SK-N-SH treated with all-trans-retinoic acid at 6 μM for 48 hours (cell line): Measurements from ENCODE around the gene PDCD4.

ENCODE experiments used
- ARNTL ChIP-seq: fragments of 450-650 bp; formaldehyde crosslinking; IDR thresholded peaks from 2 replicates; pipeline ENCODE4 v1.5.0; 2020; ENCODE audit warnings: low read depth, mild to moderate bottlenecking, moderate library complexity, borderline replicate concordance
- ESRRG ChIP-seq: fragments of 250-450 bp; sonication (Bioruptor Pico); IDR thresholded peaks from 2 replicates; pipeline ENCODE4 v1.6.1; 2021; ENCODE audit warnings: mild to moderate bottlenecking
- ISL1 ChIP-seq: fragments of 250-450 bp; sonication (Bioruptor Pico); IDR thresholded peaks from 2 replicates; pipeline ENCODE4 v2.1.2; 2022; ENCODE audit warnings: mild to moderate bottlenecking, moderate library complexity
- RARB ChIP-seq: fragments of 250-450 bp; sonication (Bioruptor Pico); IDR thresholded peaks from 2 replicates; pipeline ENCODE4 v1.8.0; 2021; ENCODE audit warnings: mild to moderate bottlenecking, moderate library complexity
- SNAI2 ChIP-seq: fragments of 250-450 bp; sonication (Bioruptor Pico); IDR thresholded peaks from 2 replicates; pipeline ENCODE4 v1.5.0; 2020; ENCODE audit warnings: mild to moderate bottlenecking, moderate library complexity
- TOX ChIP-seq: fragments of 250-450 bp; sonication (Bioruptor Pico); IDR thresholded peaks from 2 replicates; pipeline ENCODE4 v1.8.0; 2021; ENCODE audit warnings: mild to moderate bottlenecking, moderate library complexity, borderline replicate concordance
- ZNF8 ChIP-seq: fragments of 450-650 bp; formaldehyde crosslinking; IDR thresholded peaks from 2 replicates; pipeline ENCODE4 v1.5.0; 2020; ENCODE audit warnings: mild to moderate bottlenecking, moderate library complexity
- TF ChIP-seq, protein P1 (sequence below): fragments of 250-450 bp; sonication (Bioruptor Pico); IDR thresholded peaks from 2 replicates; pipeline ENCODE4 v1.5.0; 2020; ENCODE audit warnings: mild to moderate bottlenecking, moderate library complexity
- TF ChIP-seq, protein P2 (sequence below): fragments of 250-450 bp; sonication (Bioruptor Pico); IDR thresholded peaks from 2 replicates; pipeline ENCODE4 v1.5.1; 2020; ENCODE audit warnings: low read depth, mild to moderate bottlenecking, moderate library complexity

DNA sequence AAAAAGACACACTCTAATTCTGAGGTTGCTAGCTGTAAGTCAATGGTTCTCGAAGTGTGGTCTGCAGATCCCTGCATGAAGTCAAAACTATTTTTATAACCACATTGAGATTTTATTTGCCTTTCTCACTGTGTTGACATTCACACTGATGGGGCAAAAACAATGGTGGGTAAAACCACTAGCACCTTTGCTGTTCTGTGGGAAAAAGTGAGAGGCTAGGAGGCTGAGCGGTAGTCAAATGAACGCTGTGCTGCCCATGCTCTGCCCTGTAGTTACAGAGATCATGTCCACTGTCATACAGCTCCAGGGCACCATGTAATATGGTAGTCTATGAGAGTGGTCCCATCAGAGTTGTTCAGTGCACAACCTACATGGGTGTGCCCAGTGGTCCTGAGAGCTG is 21.6 kb upstream of the PDCD4 start:
- TF ChIP-seq RARB (CRISPR knock-in tag) (no peak), SNAI2 (CRISPR knock-in tag) (no peak), ZNF8 (CRISPR knock-in tag) (no peak), ESRRG (CRISPR knock-in tag) (no peak), TOX (no peak), ARNTL (CRISPR knock-in tag) (no peak), ISL1 (CRISPR knock-in tag) (no peak)
- TF ChIP-seq, protein P1, sequence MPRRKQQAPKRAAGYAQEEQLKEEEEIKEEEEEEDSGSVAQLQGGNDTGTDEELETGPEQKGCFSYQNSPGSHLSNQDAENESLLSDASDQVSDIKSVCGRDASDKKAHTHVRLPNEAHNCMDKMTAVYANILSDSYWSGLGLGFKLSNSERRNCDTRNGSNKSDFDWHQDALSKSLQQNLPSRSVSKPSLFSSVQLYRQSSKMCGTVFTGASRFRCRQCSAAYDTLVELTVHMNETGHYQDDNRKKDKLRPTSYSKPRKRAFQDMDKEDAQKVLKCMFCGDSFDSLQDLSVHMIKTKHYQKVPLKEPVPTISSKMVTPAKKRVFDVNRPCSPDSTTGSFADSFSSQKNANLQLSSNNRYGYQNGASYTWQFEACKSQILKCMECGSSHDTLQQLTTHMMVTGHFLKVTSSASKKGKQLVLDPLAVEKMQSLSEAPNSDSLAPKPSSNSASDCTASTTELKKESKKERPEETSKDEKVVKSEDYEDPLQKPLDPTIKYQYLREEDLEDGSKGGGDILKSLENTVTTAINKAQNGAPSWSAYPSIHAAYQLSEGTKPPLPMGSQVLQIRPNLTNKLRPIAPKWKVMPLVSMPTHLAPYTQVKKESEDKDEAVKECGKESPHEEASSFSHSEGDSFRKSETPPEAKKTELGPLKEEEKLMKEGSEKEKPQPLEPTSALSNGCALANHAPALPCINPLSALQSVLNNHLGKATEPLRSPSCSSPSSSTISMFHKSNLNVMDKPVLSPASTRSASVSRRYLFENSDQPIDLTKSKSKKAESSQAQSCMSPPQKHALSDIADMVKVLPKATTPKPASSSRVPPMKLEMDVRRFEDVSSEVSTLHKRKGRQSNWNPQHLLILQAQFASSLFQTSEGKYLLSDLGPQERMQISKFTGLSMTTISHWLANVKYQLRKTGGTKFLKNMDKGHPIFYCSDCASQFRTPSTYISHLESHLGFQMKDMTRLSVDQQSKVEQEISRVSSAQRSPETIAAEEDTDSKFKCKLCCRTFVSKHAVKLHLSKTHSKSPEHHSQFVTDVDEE (CRISPR knock-in tag) = no peak
- TF ChIP-seq, protein P2, sequence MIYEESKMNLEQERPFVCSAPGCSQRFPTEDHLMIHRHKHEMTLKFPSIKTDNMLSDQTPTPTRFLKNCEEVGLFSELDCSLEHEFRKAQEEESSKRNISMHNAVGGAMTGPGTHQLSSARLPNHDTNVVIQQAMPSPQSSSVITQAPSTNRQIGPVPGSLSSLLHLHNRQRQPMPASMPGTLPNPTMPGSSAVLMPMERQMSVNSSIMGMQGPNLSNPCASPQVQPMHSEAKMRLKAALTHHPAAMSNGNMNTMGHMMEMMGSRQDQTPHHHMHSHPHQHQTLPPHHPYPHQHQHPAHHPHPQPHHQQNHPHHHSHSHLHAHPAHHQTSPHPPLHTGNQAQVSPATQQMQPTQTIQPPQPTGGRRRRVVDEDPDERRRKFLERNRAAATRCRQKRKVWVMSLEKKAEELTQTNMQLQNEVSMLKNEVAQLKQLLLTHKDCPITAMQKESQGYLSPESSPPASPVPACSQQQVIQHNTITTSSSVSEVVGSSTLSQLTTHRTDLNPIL (CRISPR knock-in tag) = no peak
